Pancreas (tissue), 10 donors: ENCODE data around the gene SORCS2. TPM values are rescaled to one million over a fixed set of nuclear protein-coding genes. Genes with fewer than 3 reads are reported as not detected.

Experiments used
- ATAC-seq, 4 donors: fragments of 200-7000 bp; cut with Tn5 transposase; one replicate each; pipeline versions ENCODE4 v1.8.0 to v1.9.1; 2020; ENCODE audit warnings: mild to moderate bottlenecking in 4 of 4, moderate library complexity in 4 of 4
- DNase-seq, 6 donors: peaks; one replicate each; pipeline ENCODE4 v3.0.0-alpha.2; 2020
- FAIRE-seq: peaks from 2 replicates; lab custom pipeline; 2012; peaks lifted over from hg19 to GRCh38; lab: Jason Lieb, UNC
- H3K27ac ChIP-seq, 4 donors: fragments of 200-600 bp; sonication (generic); 1 replicate in 3 of 4; 2 replicates in 1 of 4; pipeline versions ENCODE4 v1.5.0 to v1.8.0; 2020
- H3K27me3 ChIP-seq, 4 donors: fragments of 200-600 bp; one replicate each; pipeline ENCODE4 v1.8.0; 2021
- H3K36me3 ChIP-seq, 3 donors: fragments of 200-600 bp; sonication (generic) in 1 of 3; one replicate each; pipeline versions ENCODE4 v1.5.0 to v1.8.0; 2020 to 2021
- H3K4me1 ChIP-seq, 3 donors: fragments of 200-600 bp; one replicate each; pipeline ENCODE4 v1.8.0; 2021
- H3K4me3 ChIP-seq, 4 donors: fragments of 200-600 bp; sonication (generic) in 2 of 4; one replicate each; pipeline versions ENCODE4 v1.5.0 to v1.8.0; 2020 to 2021
- H3K9me3 ChIP-seq, 4 donors: fragments of 200-600 bp; one replicate each; pipeline ENCODE4 v1.8.0; 2021
- WGBS, 2 donors: extraction: QIAGEN DNeasy Blood & Tissue Kit; methylation state at CpG; one replicate each; pipeline ENCODE4 v1.1.7; 2013; 5-methylcytosine and 5-hydroxymethylcytosine counted together
- intact Hi-C, 3 donors: fragments of 100-400 bp; cut with DNase I; formaldehyde crosslinking; loops; one replicate each; pipeline versions ENCODE4 v1.11.1 to v1.14.2; 2022
- polyA plus RNA-seq, 2 donors: library from polyadenylated mRNA; stranded (reverse); fragments of 200-250 nt; gene quantifications; one replicate each; pipeline ENCODE4 v1.2.3, GENCODE V29; 2013
- total RNA-seq, 6 donors: library from RNA; stranded (reverse); fragmentation: NEBNext Ultra II Directional in 4 of 6; extraction: Animal tissue kit (Norgen Biotek cat#: 25700) in 4 of 6; gene quantifications; one replicate each; pipeline versions ENCODE4 v1.2.1 to v1.2.4, GENCODE V29; 2021 to 2023
- TF ChIP-seq, protein P1 (sequence below), 4 donors: fragments of 200-600 bp; sonication (generic) in 3 of 4; IDR thresholded peaks; one replicate each; pipeline versions ENCODE4 v1.5.0 to v1.8.0; 2021; ENCODE audit warnings: antibody characterized with exemption in 4 of 4
- donor health status: healthy with polysubstance abuse.
- donor health status: DM: no; HTN: no; CAD: no; lungs with moderate emphysema.
- donor health status: DM: no; HTN: no; CAD: no.
- donor health status: control.
- donor health status: control.
- donor health status: Bipolar disorder and iron deficiency.
- donor health status: DM: yes; HTN: yes; CAD: no.
- donor health status: DM: no; HTN: no; CAD: no.
- donor health status: DM: no; HTN: no; CAD: no.
- donor health status: DM: yes; HTN: yes; CAD: no.

SORCS2 gene
- total and polyA plus RNA-seq, 8 donors: 0.14 to 1.7 (median 0.42) TPM

DNA sequence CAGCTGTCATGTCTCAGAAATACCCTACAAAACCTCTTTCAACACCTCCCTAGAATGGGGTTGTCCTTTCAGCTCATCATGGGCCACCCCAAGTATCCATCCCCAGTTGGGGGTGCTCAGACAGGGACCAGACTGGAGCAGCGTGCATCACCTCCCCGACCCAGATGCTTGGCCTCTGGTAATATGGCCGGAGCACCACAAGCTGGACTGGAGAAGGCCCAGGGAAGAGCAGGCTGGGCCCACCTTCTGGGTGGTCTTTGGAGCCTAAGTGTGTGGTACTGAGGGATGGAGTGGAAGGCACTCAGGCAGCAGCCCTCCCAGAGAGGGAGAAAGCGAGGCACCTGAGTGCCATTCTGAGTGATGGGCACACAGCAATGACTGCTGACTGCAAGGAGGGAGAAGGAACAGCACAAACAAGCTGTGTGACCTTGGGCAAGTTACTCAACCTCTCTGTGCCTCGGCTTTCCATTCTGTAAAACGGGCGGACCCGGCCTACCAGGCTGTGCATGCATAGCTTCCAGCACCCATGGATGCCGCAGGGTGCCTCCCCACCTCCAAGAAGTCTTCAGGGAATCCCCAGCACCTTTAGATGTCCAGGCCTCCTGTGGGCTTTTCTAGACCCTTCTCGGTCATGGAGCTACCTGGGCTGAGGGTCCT lies 519.1 kb downstream of the SORCS2 start:
- DNase-seq: peak in 1 of 6 donors; percentile 28
- no peak for ATAC-seq
- Histone ChIP-seq H3K27me3 (no peaks in the 10 kb centered on the region), H3K4me1 (no peaks in the 10 kb centered on the region), H3K36me3 (no peaks in the 10 kb centered on the region), H3K9me3 (no peaks in the 10 kb centered on the region), H3K27ac (no peak overlapping the region), H3K4me3 (no peak overlapping the region)
- TF ChIP-seq, protein P1, sequence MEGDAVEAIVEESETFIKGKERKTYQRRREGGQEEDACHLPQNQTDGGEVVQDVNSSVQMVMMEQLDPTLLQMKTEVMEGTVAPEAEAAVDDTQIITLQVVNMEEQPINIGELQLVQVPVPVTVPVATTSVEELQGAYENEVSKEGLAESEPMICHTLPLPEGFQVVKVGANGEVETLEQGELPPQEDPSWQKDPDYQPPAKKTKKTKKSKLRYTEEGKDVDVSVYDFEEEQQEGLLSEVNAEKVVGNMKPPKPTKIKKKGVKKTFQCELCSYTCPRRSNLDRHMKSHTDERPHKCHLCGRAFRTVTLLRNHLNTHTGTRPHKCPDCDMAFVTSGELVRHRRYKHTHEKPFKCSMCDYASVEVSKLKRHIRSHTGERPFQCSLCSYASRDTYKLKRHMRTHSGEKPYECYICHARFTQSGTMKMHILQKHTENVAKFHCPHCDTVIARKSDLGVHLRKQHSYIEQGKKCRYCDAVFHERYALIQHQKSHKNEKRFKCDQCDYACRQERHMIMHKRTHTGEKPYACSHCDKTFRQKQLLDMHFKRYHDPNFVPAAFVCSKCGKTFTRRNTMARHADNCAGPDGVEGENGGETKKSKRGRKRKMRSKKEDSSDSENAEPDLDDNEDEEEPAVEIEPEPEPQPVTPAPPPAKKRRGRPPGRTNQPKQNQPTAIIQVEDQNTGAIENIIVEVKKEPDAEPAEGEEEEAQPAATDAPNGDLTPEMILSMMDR (IDR thresholded peaks at IDR 0.05): no peak
- intact Hi-C loops: loop anchor here in 1 of 3 donors (10.0 kb wide), 1 partner anchor 517 kb away; the partner anchor contains the start of gene SORCS2
- FAIRE-seq: no peak
- WGBS, 2 donors: 84 to 96% methylated on average over 10 of the region's 10 CpGs

DNA sequence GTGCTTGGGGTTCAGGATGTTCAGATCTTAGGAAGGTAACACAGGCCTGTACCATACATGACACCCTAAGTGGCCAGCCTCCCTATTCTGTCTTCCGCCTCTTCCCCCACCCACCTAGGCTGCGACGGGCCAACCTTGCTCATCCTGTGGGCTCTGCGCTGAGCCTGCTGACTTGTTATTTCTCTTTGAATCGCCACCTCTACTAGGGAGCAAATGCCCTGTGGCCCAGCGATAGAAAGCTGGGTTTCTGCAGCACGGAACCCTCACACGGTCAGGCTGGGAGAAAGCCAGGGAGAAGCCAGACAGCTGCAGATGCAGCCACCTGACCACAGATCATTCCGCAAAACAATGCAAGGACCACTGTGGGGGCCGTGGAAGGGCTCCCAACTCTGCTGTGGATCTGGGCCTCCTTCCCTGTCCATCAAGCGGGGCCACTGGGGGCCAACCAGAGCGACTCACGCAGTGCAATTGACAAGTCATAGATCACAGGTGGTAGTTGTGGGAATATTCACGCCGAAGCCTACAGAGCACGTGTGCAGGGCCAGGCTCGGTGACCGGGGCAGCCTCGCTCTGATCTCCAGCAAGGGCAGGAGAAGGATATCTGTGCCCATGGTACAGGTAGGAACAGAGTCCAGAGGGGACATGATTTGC lies 519.8 kb downstream of the SORCS2 start:
- intact Hi-C loops: loop anchor here in 1 of 3 donors (10.0 kb wide), 1 partner anchor 517 kb away; the partner anchor contains the start of gene SORCS2
- Histone ChIP-seq H3K4me3 (no peak overlapping the region), H3K27me3 (no peaks in the 10 kb centered on the region), H3K9me3 (no peaks in the 10 kb centered on the region), H3K27ac (no peak overlapping the region), H3K36me3 (no peaks in the 10 kb centered on the region), H3K4me1 (no peaks in the 10 kb centered on the region)
- ATAC-seq: no peak
- DNase-seq: peak in 1 of 6 donors; percentile 25
- no peak for FAIRE-seq
- TF ChIP-seq, protein P1 (IDR thresholded peaks at IDR 0.05): no peak
- 77 to 79% methylated on average over 19 of the region's 19 CpGs for WGBS, 2 donors

DNA sequence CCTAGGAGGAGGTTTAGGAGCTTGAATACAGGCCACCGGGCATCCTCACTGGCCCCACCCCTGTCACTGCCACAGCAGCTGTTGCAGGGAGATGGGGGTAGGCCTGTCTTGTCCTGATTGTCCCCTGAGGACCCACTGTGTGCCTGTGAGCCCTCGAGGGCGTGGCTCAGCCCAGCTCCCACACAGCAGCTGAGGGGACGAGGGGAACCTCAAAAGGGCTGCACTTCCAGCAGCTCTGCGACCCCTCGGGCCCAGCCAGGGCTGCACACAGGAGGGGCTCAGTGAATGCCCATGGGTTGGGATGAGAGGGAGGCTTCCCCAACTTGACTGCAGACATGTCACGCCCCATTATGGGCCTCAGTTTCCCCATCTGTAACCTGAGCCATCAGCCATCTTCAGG lies 521.4 kb downstream of the SORCS2 start:
- Histone ChIP-seq H3K9me3 (no peaks in the 10 kb centered on the region), H3K4me3 (no peak overlapping the region), H3K27ac (no peak overlapping the region), H3K27me3 (no peaks in the 10 kb centered on the region), H3K4me1 (no peaks in the 10 kb centered on the region), H3K36me3 (no peaks in the 10 kb centered on the region)
- intact Hi-C loops: loop anchor here in 1 of 3 donors (10.0 kb wide), 1 partner anchor 519 kb away; the partner anchor contains the start of gene SORCS2
- DNase-seq (peak in 1 of 6 donors; percentile 36), FAIRE-seq (no peak), ATAC-seq (no peak)
- TF ChIP-seq, protein P1 (IDR thresholded peaks at IDR 0.05): no peak
- 77 to 83% methylated on average over 7 of the region's 7 CpGs for WGBS, 2 donors

DNA sequence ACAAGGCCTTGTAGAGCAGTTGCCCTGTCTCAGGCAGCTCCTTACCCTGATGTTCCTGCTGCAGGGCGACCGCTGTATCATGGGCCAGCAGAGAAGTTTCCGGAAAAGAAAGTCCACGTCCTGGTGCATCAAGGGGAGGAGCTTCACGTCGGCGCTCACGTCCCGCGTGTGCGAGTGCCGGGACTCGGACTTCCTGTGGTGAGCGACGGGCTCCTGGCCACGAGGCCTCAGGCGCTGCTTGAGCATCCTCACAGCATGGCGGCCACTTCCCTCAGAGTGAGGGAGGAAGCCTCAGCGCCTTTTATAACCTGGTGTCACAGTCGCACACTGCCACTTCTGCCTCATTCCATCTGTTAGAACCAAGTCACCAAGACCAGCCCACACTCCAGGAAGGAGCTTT lies 521.8 kb downstream of the SORCS2 start:
- FAIRE-seq: no peak
- H3K4me3 ChIP-seq: no peak overlapping the region
- H3K27ac ChIP-seq: no peak overlapping the region
- WGBS, 2 donors: 94 to 96% methylated on average over 20 of the region's 20 CpGs
- peak in 1 of 6 donors; percentile 24 for DNase-seq
- intact Hi-C loops: loop anchor here in 1 of 3 donors (10.0 kb wide), 1 partner anchor 519 kb away; the partner anchor contains the start of gene SORCS2
- H3K9me3 ChIP-seq: no peaks in the 10 kb centered on the region
- ATAC-seq: no peak
- H3K4me1 ChIP-seq: no peaks in the 10 kb centered on the region
- H3K27me3 ChIP-seq: peaks cover 0 to 3% (median 1%) of the 10 kb centered on the region in 4 donors
- TF ChIP-seq, protein P1 (IDR thresholded peaks at IDR 0.05): no peak
- no peaks in the 10 kb centered on the region for H3K36me3 ChIP-seq
